HepG2 (cell line): ENCODE data around the gene KRT14.
"Not testable (repeated sequence)": the region's sequence is repeated elsewhere in the genome, so short reads cannot be mapped to it uniquely, and the experiment has no call there.

Experiments
- CTCF ChIP-seq: sonication (generic); formaldehyde crosslinking; IDR thresholded peaks from 2 replicates; pipeline ENCODE4 v1.5.0; 2020; ENCODE audit warnings: mild to moderate bottlenecking, missing genetic modification reagents, moderate library complexity
- ETV6 ChIP-seq: sonication (generic); formaldehyde crosslinking; conservative IDR thresholded peaks from 2 replicates; pipeline ENCODE4 v1.4.0; 2020; ENCODE audit warnings: missing genetic modification reagents
- FOSL2 ChIP-seq: sonication (generic); formaldehyde crosslinking; IDR thresholded peaks from 2 replicates; pipeline ENCODE4 v1.4.0; 2020; ENCODE audit warnings: missing genetic modification reagents
- MAZ ChIP-seq, 2 experiments: sonication (generic) in 1 of 2; formaldehyde crosslinking in 1 of 2; IDR thresholded peaks; 2 replicates each; pipeline versions ENCODE4 v1.5.0 to v1.6.1; 2012 to 2020; ENCODE audit warnings: low read depth in 2 of 2, mild to moderate bottlenecking in 2 of 2, borderline replicate concordance in 1 of 2, improper control_type of control experiment in 1 of 2, low read length in 1 of 2, missing genetic modification reagents in 1 of 2, moderate library complexity in 1 of 2
- POLR2A ChIP-seq, 2 experiments: IDR thresholded peaks; 2 replicates each; pipeline ENCODE4 v1.6.1; 2011; ENCODE audit warnings: low read depth in 2 of 2, low read length in 2 of 2, mild to moderate bottlenecking in 1 of 2, moderate library complexity in 1 of 2; ENCODE audit not compliant: insufficient read depth in 1 of 2
- SRSF1 ChIP-seq: fragments of 200-400 bp; formaldehyde crosslinking; optimal IDR thresholded peaks from 2 replicates; pipeline ENCODE3; 2017; ENCODE audit warnings: mild to moderate bottlenecking, low read depth, low read length, moderate library complexity
- STAT6 ChIP-seq: sonication (generic); formaldehyde crosslinking; IDR thresholded peaks from 2 replicates; pipeline ENCODE4 v1.4.0; 2020; ENCODE audit warnings: missing genetic modification reagents, mild to moderate bottlenecking, borderline replicate concordance
- ZNF136 ChIP-seq: sonication (generic); formaldehyde crosslinking; IDR thresholded peaks from 2 replicates; pipeline ENCODE4 v1.8.1; 2022; ENCODE audit warnings: low read depth, mild to moderate bottlenecking, moderate library complexity, missing genetic modification reagents
- TF ChIP-seq, protein P1 (sequence below): IDR thresholded peaks from 2 replicates; pipeline ENCODE4 v1.6.1; 2012; ENCODE audit warnings: inconsistent platforms
- TF ChIP-seq, protein P2 (sequence below): sonication (generic); formaldehyde crosslinking; IDR thresholded peaks from 2 replicates; pipeline ENCODE4 v1.4.0; 2020; ENCODE audit warnings: mild to moderate bottlenecking, missing genetic modification reagents

- TF ChIP-seq, protein P1, sequence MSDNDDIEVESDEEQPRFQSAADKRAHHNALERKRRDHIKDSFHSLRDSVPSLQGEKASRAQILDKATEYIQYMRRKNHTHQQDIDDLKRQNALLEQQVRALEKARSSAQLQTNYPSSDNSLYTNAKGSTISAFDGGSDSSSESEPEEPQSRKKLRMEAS, result not testable (repeated sequence)
- not testable (repeated sequence) for TF ChIP-seq CTCF (CRISPR knock-in tag); MAZ (IDR thresholded peaks at IDR 0.05; ENCODE audit: borderline replicate concordance, low read depth, low read length); MAZ (CRISPR knock-in tag; IDR thresholded peaks at IDR 0.05; ENCODE audit: low read depth); POLR2A (IDR thresholded peaks at IDR 0.05; ENCODE audit: insufficient read depth in 1 of 2, low read depth in 2 of 2, low read length in 2 of 2); FOSL2 (CRISPR knock-in tag); SRSF1; ZNF136 (CRISPR knock-in tag); ETV6 (CRISPR knock-in tag); STAT6 (CRISPR knock-in tag)
- TF ChIP-seq, protein P2, sequence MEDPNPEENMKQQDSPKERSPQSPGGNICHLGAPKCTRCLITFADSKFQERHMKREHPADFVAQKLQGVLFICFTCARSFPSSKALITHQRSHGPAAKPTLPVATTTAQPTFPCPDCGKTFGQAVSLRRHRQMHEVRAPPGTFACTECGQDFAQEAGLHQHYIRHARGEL (CRISPR knock-in tag), result not testable (repeated sequence)
Observed at GRCh38 chr17:41612376-41613160, 25.9 kb upstream of the KRT14 start, which contains the start of gene KRT16.
